Measurements from ENCODE around the gene SERHL2. TPM values are rescaled to one million over a fixed set of nuclear protein-coding genes. Genes with fewer than 3 reads are reported as not detected.

The SERHL2 gene
- total and polyA plus RNA-seq, 2 experiments from 2014 or later, result 1.5 to 2.1 TPM

- Histone ChIP-seq H3K4me2 (no peak overlapping the region), H3K36me3 (ENCODE audit: insufficient read depth) (peaks cover 59% of the 10 kb centered on the region), H3K27ac (ENCODE audit: low read depth) (no peak overlapping the region), H2AFZ (no peak overlapping the region), H3F3A (replicated peaks; ENCODE audit: low read depth) (no peaks in the 10 kb centered on the region; the same call in 1 of the 2 replicates), H3K79me2 (replicated peaks; ENCODE audit: insufficient read depth) (peaks cover 24% of the 10 kb centered on the region), H3K27me3 (ENCODE audit: insufficient read depth) (no peaks in the 10 kb centered on the region), H3K4me3 (no peak overlapping the region), H3K9me2 (ENCODE audit: insufficient read depth) (no peaks in the 10 kb centered on the region), H3K4me1 (ENCODE audit: insufficient read depth) (no peaks in the 10 kb centered on the region), H4K20me1 (replicated peaks; ENCODE audit: insufficient read depth) (peaks cover 29% of the 10 kb centered on the region)
- TF ChIP-seq STAT1 (IDR thresholded peaks at IDR 0.05; ENCODE audit: unreplicated experiment) (no peak), POLR2AphosphoS5 (IDR thresholded peaks at IDR 0.05; ENCODE audit: low read depth) (no peak), EZH2phosphoT487 (IDR thresholded peaks at IDR 0.05; ENCODE audit: unreplicated experiment) (no peak), EZH2 (IDR thresholded peaks at IDR 0.05; ENCODE audit: low read depth, unreplicated experiment) (no peak), ZNF331 (CRISPR knock-in tag; IDR thresholded peaks at IDR 0.05; ENCODE audit: low read depth) (no peak), ZNF462 (CRISPR knock-in tag; IDR thresholded peaks at IDR 0.05) (no peak), JUNB (IDR thresholded peaks at IDR 0.05; ENCODE audit: unreplicated experiment) (no peak)
- no peak overlapping the region for H3K27ac Mint-ChIP-seq
- H3K36me3 Mint-ChIP-seq (ENCODE audit: low read depth), result peaks cover 95% of the 10 kb centered on the region
- ATAC-seq (no peak; the same call in 2 of the 3 replicates), DNase-seq (ENCODE audit: low spot score) (no peak)
- H3K27me3 Mint-ChIP-seq (ENCODE audit: insufficient read depth, low read depth, poor library complexity), result peaks cover 3% of the 10 kb centered on the region
- no peaks in the 10 kb centered on the region for H3K4me1 Mint-ChIP-seq
- H3K9me3 Mint-ChIP-seq, result no peaks in the 10 kb centered on the region
- no peak overlapping the region for H3K4me3 Mint-ChIP-seq
Observed at GRCh38 chr22:42596863-42597530, 43.2 kb downstream of the SERHL2 start.

Data from GM23338 (cell line).